ENCODE data around the gene TICRR. TPM values are rescaled to one million over a fixed set of nuclear protein-coding genes. Genes with fewer than 3 reads are reported as not detected.

Gene TICRR
- total and polyA plus RNA-seq, 2 of the 4 experiments (the other 2 are of a cell fraction), result 3.0 to 4.2 TPM

DNA sequence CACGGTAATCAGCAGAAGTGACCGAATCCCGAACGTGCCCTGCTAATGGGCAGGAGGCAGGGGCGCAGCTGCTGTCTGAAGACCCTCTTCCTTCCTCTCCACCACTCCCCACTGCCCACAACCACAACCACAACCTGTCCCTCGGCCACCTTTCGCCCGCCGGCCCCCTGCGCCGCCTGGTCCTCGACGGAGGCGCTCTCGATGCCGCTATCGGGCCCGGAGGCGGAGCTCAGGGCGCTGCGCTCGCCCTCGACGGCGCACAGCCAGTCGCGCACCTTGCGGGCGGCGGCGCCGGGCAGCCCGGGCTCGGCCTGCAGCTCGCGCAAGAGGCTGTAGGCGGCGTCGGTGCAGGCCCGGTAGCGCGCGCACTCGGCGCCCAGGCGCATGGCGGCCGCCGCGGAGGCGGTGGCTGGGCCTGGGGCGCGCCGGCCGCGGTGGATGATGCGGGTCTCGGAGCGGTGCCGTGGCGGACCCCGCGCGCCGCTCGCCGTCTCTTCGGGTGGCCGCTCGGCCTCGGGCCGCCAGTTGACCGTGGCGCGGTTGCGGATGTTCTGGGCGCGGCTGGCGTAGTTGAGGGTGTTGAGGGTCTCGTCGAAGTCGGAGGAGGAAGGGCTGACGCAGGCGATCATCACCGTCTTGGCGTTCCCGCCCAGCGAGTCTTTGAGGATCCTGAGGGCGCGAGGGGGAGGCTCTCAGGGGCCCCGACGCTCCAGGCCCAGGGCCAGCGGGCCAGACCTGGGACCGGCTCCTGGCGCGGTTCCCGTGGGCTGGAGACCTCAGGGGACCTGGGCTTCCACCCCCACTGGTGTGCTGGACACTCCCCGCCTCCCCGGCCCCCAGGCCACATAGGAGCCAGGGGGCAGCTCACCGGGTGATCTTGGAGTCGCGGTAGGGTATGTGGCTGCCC, 73.1 kb downstream of the TICRR start:
- Histone ChIP-seq H2BK5ac (ENCODE audit: low read depth, low read length, poor library complexity, severe bottlenecking) (no peak overlapping the region), H3K18ac (ENCODE audit: low read depth, low read length) (no peak overlapping the region), H4K8ac (ENCODE audit: low read depth in 2 of 2, low read length in 2 of 2) (no peak overlapping the region), H2BK120ac (ENCODE audit: low read depth, low read length) (no peak overlapping the region), H3K9ac (ENCODE audit: low read depth, low read length) (no peak overlapping the region), H3K9me1 (ENCODE audit: insufficient read depth, low read length) (peaks cover 3% of the 10 kb centered on the region; the same call in 1 of the 2 replicates), H2AK5ac (ENCODE audit: low read depth, low read length) (no peak overlapping the region), H3K23ac (ENCODE audit: low read depth, low read length) (no peak overlapping the region), H2BK20ac (ENCODE audit: low read depth, low read length) (no peak overlapping the region), H3K79me1 (ENCODE audit: low read depth in 1 of 2, low read length in 2 of 2) (peaks cover 11 to 33% of the 10 kb centered on the region in 2 experiments), H2BK15ac (ENCODE audit: low read depth, low read length) (no peak overlapping the region), H4K91ac (ENCODE audit: insufficient read depth, low read depth, low read length) (no peak overlapping the region), H3K27me3 (ENCODE audit: control insufficient read depth, insufficient read depth, low read length) (no peaks in the 10 kb centered on the region), H3K27ac (ENCODE audit: insufficient read depth, low read length) (no peak overlapping the region), H3K4ac (ENCODE audit: low read depth, low read length) (no peak overlapping the region), H4K20me1 (ENCODE audit: insufficient read depth, low read length) (peaks cover 15% of the 10 kb centered on the region), H3K4me2 (ENCODE audit: low read depth, low read length) (no peak overlapping the region), H3K4me1 (ENCODE audit: control insufficient read depth, insufficient read depth, low read length) (peaks cover 2% of the 10 kb centered on the region; the same call in 1 of the 2 replicates), H3K9me3 (ENCODE audit: control insufficient read depth, insufficient read depth, low read length) (no peaks in the 10 kb centered on the region), H3K4me3 (ENCODE audit: insufficient read depth, low read depth, low read length) (no peak overlapping the region), H2AFZ (replicated peaks; ENCODE audit: low read length, poor library complexity) (peak overlapping the region; percentile 2), H2AK9ac (replicated peaks; ENCODE audit: low read depth, low read length, poor library complexity) (no peak overlapping the region), H3K36me3 (ENCODE audit: control insufficient read depth, insufficient read depth, low read length) (peaks cover 29% of the 10 kb centered on the region), H3K14ac (replicated peaks; ENCODE audit: low read depth, low read length) (no peak overlapping the region), H4K5ac (ENCODE audit: low read depth, low read length) (no peak overlapping the region), H3K56ac (ENCODE audit: extremely low read depth, insufficient read depth, low read length) (no peak overlapping the region)
- TF ChIP-seq SMC3 (IDR thresholded peaks at IDR 0.05; ENCODE audit: low read depth, low read length), result no peak
- no peak for TF ChIP-seq FOS (IDR thresholded peaks at IDR 0.05; ENCODE audit: low read depth, low read length)
- TF ChIP-seq RFX5 (IDR thresholded peaks at IDR 0.05; ENCODE audit: low read depth, low read length), result no peak
- no peak for TF ChIP-seq MXI1 (IDR thresholded peaks at IDR 0.05; ENCODE audit: borderline replicate concordance, low read depth, low read length)
- no peak for TF ChIP-seq CHD1 (IDR thresholded peaks at IDR 0.05; ENCODE audit: low read depth, low read length)
- no peak for TF ChIP-seq MAFK (IDR thresholded peaks at IDR 0.05; ENCODE audit: low read depth, low read length)
- TF ChIP-seq CEBPB (IDR thresholded peaks at IDR 0.05; ENCODE audit: low read depth, low read length), result no peak
- no peak for TF ChIP-seq NFE2L2 (IDR thresholded peaks at IDR 0.05; ENCODE audit: low read depth, low read length)
- no peak for TF ChIP-seq RAD21 (IDR thresholded peaks at IDR 0.05; ENCODE audit: low read length)
- TF ChIP-seq POLR2A (IDR thresholded peaks at IDR 0.05; ENCODE audit: low read depth, low read length), result no peak
- no peak for TF ChIP-seq ELK1 (IDR thresholded peaks at IDR 0.05; ENCODE audit: borderline replicate concordance, low read depth, low read length)
- TF ChIP-seq BHLHE40 (IDR thresholded peaks at IDR 0.05; ENCODE audit: low read depth, low read length), result no peak
- in situ Hi-C loops (cut with MboI; ENCODE audit: low sequenced_read_pairs) (no loop called here), dilution Hi-C loops (cut with HindIII; ENCODE audit: low sequenced_read_pairs, unreplicated experiment) (no loop called here), intact Hi-C loops (cut with micrococcal nuclease) (no loop called here)
- 85% methylated on average over 53 of the region's 102 CpGs; no CpG with 5 or more reads in 1 of the 2 experiments for WGBS, 2 experiments (ENCODE audit: extremely low coverage in 2 of 2, insufficient read length in 1 of 2)
- BruUV-seq (replicated peaks), result no TSS peak
- CTCF ChIA-PET, result interaction anchor here (0.9 kb wide), 1 partner anchor 77 kb away, joined by 3 read pairs; no protein-coding TSS in a partner anchor
- DNase-seq (no peak), ATAC-seq (ENCODE audit: low read depth) (no peak)
- POLR2A ChIA-PET (ENCODE audit: unreplicated experiment), result no interaction called here
